GM12872 (cell line): ENCODE results near the gene BMAL1.

ENCODE experiments used
- CTCF ChIP-seq: IDR thresholded peaks from 3 replicates; pipeline ENCODE4 v1.5.1; 2011; ENCODE audit warnings: low read depth, mild to moderate bottlenecking, low read length, moderate library complexity; ENCODE audit not compliant: insufficient read depth

The BMAL1 gene

DNA sequence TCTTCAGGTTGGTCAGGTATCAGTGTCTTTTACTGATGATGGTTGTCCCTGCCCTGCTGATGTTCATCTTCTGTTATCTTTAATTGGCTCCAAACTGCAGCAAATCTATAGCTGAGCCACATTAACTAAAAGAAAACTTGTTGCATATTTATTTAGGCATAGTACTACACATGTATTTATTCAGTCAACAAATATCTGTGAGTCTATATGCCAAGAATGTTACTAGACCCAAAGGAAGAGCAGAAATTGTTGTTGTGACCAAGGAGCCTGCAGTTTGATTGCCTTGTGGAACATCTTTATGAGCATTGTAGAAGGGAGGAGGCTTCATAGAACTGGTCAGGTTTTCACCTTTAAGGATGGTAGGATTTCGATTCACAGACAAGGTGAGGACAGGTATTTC, 10.1 kb downstream of the BMAL1 start:
- TF ChIP-seq CTCF = no peak

- TF ChIP-seq CTCF = no peak
Measured at GRCh38 chr11:13288375-13289029, 10.9 kb downstream of the BMAL1 start.

DNA sequence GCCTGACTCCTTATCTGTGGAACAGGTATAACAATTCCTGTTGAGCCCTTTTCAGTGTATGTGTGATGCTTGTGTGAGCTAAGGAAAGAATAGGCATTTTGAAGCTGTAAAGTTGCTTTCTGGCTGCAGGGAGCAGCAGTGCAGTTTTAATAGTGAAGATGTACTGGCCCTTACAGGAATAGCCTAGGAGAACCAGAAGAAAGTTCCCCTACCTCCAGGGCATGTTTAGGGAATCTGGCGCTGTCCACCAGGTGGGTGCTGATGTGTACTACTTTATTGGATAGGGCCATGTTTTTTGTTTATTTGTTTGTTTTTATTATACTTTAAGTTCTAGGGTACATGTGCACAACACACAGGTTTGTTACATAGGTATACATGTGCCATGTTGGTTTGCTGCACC, 11.5 kb downstream of the BMAL1 start:
- no peak for TF ChIP-seq CTCF

GRCh38 chr11:13290221-13290980, 12.8 kb downstream of the BMAL1 start:
- TF ChIP-seq CTCF = no peak

GRCh38 chr11:13291361-13291760, 13.8 kb downstream of the BMAL1 start:
- no peak for TF ChIP-seq CTCF

- TF ChIP-seq CTCF = no peak
Measured at GRCh38 chr11:13291800-13292199, 14.2 kb downstream of the BMAL1 start.

DNA sequence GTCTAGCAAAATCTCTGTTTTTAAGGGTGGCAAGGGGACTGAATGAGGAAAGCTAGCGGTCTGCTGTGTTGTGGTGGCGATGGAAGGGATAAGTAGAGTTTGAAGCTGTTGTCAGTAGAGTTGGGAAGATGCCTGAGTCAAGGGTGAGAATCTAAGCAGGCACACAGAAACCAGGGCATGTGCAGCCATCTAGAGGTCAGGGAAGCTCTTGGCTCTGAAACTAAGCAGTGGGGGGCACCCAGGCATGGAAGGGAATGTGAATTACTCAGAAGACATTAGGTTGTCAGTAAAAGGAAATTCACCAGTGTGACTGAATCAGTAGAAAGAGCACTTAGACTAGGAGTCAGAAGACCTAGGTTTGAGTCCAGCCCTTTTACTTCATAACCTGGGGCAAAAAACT, 15.4 kb downstream of the BMAL1 start:
- no peak for TF ChIP-seq CTCF
